Keratinocyte (primary cell): ENCODE data around the gene PDZD7.

Experiments used
- CTCF ChIP-seq, 3 experiments: IDR thresholded peaks in 1 of 3; conservative IDR thresholded peaks in 1 of 3; optimal IDR thresholded peaks in 1 of 3; 2 replicates in 2 of 3; 3 replicates in 1 of 3; pipeline versions ENCODE3 to v1.5.1; 2011; ENCODE audit warnings: low read length in 3 of 3, mild to moderate bottlenecking in 3 of 3, moderate library complexity in 2 of 3, control low read depth in 1 of 3, inconsistent platforms in 1 of 3; ENCODE audit not compliant: insufficient read depth in 2 of 3; ENCODE audit errors: extremely low read depth in 1 of 3
- EZH2 ChIP-seq: IDR thresholded peaks from one replicate; pipeline ENCODE4 v1.6.1; 2012; ENCODE audit warnings: inconsistent platforms, mild to moderate bottlenecking, low read length, moderate library complexity

- no peak for TF ChIP-seq CTCF (optimal IDR thresholded peaks at IDR 0.05 in 1 of 3, IDR thresholded peaks at IDR 0.05 in 1 of 3, conservative IDR thresholded peaks at IDR 0.05 in 1 of 3; ENCODE audit: extremely low read depth in 1 of 3, insufficient read depth in 2 of 3, low read length in 3 of 3)
- no peak for TF ChIP-seq EZH2
These were observed 7.8 kb downstream of the PDZD7 start for GRCh38 chr10:101022967-101023705.
